Activated CD8-positive, alpha-beta memory T cell treated with anti-CD3 and anti-CD28 coated beads for 36 hours (primary cell): ENCODE measurements around the gene LPCAT2. TPM values are rescaled to one million over a fixed set of nuclear protein-coding genes. Genes with fewer than 3 reads are reported as not detected.

Experiments
- CTCF ChIA-PET: fragments of 350-600 bp; sonication (Branson Sonifier 250); formaldehyde crosslinking; loops from one replicate; lab custom pipeline; 2021; ENCODE audit warnings: antibody characterized with exemption; lab: Charles Lee
- POLR2A ChIA-PET: fragments of 350-600 bp; sonication (Branson Sonifier 250); formaldehyde crosslinking; loops from one replicate; lab custom pipeline; 2021; ENCODE audit warnings: antibody characterized with exemption; lab: Charles Lee
- total RNA-seq, 2 experiments: library from RNA; stranded (reverse); gene quantifications; one replicate each; pipeline ENCODE4 v1.2.3, GENCODE V29; 2021

Gene LPCAT2, protein sequence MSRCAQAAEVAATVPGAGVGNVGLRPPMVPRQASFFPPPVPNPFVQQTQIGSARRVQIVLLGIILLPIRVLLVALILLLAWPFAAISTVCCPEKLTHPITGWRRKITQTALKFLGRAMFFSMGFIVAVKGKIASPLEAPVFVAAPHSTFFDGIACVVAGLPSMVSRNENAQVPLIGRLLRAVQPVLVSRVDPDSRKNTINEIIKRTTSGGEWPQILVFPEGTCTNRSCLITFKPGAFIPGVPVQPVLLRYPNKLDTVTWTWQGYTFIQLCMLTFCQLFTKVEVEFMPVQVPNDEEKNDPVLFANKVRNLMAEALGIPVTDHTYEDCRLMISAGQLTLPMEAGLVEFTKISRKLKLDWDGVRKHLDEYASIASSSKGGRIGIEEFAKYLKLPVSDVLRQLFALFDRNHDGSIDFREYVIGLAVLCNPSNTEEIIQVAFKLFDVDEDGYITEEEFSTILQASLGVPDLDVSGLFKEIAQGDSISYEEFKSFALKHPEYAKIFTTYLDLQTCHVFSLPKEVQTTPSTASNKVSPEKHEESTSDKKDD
- total RNA-seq: under 1 TPM; 0.10 to 0.19 TPM

DNA sequence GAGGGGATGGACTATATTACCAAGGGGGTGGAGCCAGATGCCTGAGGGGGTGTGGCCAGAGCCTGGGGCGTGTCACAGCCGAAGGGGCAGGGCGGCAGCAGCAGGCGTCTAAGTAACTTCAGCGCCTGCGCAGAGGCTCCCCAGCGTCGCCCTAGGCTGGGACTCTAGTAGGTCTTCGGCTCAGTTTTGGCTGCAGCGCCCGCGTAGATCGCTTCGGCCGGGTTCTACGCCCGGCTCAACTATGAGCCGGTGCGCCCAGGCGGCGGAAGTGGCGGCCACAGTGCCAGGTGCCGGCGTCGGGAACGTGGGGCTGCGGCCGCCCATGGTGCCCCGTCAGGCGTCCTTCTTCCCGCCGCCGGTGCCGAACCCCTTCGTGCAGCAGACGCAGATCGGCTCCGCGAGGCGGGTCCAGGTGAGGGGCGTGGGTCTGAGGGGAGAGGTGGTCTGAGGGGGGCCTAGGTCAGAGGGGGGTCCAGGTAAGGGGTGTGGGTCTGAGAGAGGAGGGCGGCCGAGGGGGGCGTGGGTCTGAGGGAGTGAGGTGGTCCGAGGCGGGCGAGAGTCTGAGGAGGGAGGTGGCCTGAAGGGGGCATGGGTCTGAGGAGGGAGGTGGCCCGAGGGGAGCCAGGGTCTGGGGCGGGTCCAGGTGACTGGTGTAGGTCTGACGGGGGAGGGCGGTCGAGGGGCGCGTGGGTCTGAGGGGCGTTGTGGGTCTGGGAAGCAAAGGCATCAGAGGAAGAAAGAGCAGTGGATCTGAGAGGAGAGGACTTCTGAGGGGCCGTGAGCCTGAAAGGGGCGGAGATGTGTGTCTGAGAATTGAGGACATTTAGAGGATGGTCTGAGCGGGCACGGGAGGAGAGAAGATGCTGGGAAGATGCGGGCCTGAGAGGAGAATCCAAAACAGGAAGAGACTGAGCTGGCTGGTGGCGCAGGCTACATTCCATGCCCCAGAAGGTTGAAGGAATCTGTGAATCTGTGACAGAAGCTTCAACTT lies at the start of gene LPCAT2:
LPCAT2 (plus strand) TSS at position 132 of the 991 bp plus-strand sequence; CDS start at position 242, 110 bp downstream.
- CTCF ChIA-PET: interaction anchor here (0.6 kb wide), 1 partner anchor 222 kb away, joined by 3 read pairs; no protein-coding TSS in a partner anchor
- POLR2A ChIA-PET: no interaction called here

- CTCF ChIA-PET: no interaction called here
- POLR2A ChIA-PET: no interaction called here
Measured at GRCh38 chr16:55462241-55462640, 46.6 kb upstream of the LPCAT2 start.

GRCh38 chr16:55464375-55464774 lies 44.5 kb upstream of the LPCAT2 start:
- ChIA-PET POLR2A (no interaction called here), CTCF (interaction anchor here (0.6 to 2.7 kb wide), 22 partner anchors 10 to 854 kb away, joined by 3 to 66 read pairs (median 4); no protein-coding TSS in a partner anchor)

GRCh38 chr16:55465077-55465896 lies 43.6 kb upstream of the LPCAT2 start:
- ChIA-PET POLR2A (no interaction called here), CTCF (interaction anchor here (0.6 to 2.7 kb wide), 23 partner anchors 9 to 853 kb away, joined by 3 to 66 read pairs (median 4); no protein-coding TSS in a partner anchor)

- ChIA-PET POLR2A (no interaction called here), CTCF (interaction anchor here (2.7 kb wide), 1 partner anchor 239 kb away, joined by 66 read pairs; no protein-coding TSS in a partner anchor)
Measured at GRCh38 chr16:55466209-55466608, 42.7 kb upstream of the LPCAT2 start.

DNA sequence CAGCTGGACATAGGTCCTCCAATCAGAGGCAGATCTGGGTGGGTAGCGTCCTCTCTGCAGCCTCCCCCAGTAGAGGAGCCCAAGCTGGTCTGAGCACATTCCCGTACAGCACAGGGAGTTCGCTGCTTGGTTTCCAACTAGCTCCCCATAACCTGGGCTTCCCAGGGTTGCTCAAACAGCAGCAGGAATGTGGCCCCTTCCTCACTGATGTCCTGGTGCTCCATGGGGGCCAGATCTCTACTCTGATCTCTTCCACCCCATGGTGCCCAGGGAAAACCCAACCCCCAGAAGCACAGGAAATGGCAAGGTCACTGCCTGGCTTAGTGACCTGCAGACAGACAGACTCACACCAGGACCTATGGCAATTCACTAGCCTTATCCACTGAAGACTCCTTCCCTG lies 41.0 kb upstream of the LPCAT2 start:
- CTCF ChIA-PET: interaction anchor here (0.6 to 1.2 kb wide), 2 partner anchors 11 to 234 kb away, joined by 3 to 9 read pairs; no protein-coding TSS in a partner anchor
- POLR2A ChIA-PET: no interaction called here

DNA sequence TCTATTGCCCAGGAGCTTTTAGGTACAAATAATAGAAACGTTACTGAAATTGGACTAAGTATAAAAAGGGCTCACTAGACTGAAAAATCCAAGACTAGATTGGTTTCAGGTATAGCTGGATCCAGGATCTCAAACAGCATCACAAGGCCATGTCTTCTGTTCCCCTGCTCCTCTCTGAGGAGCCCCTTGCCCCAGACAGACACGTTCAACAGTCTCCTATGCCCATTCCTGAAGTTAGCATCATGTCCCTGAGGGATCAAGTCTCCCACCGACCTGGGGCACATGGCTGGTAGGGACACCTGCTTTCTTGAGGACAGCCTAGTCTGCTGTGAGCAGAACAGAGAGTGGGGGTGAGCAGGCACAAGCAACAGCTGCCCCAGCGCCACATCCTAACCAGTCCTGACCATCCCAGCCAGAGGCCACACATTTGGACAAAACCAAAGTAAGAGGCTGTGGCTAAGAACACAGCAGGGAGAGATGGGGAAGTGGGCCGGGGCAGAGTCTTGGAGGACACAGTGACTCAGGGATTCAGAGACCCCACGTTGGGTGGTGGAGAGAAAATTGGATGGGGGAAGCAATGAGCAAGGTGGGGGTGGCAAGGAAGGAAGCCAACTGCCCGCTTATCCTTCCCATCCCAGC lies 40.4 kb upstream of the LPCAT2 start:
- CTCF ChIA-PET: interaction anchor here (0.6 to 1.2 kb wide), 2 partner anchors 12 to 234 kb away, joined by 3 to 9 read pairs; no protein-coding TSS in a partner anchor
- POLR2A ChIA-PET: no interaction called here

GRCh38 chr16:55469821-55470532 lies 38.9 kb upstream of the LPCAT2 start:
- POLR2A ChIA-PET: no interaction called here
- CTCF ChIA-PET: no interaction called here

DNA sequence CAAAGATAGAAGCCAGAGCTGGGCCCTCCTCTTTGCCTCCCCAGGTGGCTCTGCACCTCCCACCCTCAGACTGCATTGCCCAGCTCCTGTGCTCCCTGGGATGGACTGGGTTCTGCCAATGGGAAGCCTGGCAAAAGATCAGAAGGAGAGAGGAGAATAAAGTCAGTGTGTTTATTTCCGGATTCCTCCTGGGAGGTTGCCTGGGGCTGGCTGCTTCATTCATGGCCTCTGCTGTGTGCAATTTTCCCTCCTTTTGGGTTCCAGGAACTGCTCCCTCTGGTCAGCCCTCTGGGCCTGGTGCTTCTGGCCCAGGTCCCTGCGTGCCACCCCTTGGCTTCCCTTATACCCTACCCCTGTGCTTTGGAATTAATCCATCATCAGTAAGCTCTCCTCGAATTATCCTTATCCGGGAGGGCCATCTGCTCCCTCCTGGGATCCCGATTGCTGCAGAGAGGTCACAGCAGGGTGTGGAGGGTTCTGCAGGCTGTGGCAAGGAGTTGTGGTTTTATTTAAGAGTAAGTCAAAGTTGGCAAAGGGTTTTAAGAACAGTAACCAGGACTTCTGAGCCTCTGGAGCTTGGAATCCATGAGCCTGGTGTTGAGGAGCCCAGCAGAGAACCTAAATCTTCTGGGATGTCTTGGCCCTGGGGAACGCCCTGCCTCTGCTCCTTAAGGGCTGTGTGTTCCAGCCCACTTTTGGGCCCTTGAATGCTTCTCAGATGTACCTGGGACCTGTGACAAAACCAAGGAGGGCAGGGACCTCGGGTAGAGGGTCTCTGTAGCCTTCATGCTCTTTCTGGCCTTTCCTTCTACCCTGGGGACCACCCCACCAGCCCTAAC lies 38.1 kb upstream of the LPCAT2 start:
- ChIA-PET CTCF (no interaction called here), POLR2A (no interaction called here)

GRCh38 chr16:55471448-55472097 lies 37.3 kb upstream of the LPCAT2 start:
- ChIA-PET POLR2A (no interaction called here), CTCF (interaction anchor here (1.0 to 2.4 kb wide), 2 partner anchors 230 to 232 kb away, joined by 3 to 6 read pairs; no protein-coding TSS in a partner anchor)

- CTCF ChIA-PET: interaction anchor here (1.3 to 3.1 kb wide), 3 partner anchors 9 to 228 kb away, joined by 3 to 15 read pairs (median 6); no protein-coding TSS in a partner anchor
Measured at GRCh38 chr16:55473587-55473986, 35.3 kb upstream of the LPCAT2 start.

GRCh38 chr16:55474821-55475220 lies 34.1 kb upstream of the LPCAT2 start:
- ChIA-PET CTCF (interaction anchor here (1.3 to 3.1 kb wide), 2 partner anchors 10 kb away, joined by 3 to 15 read pairs; no protein-coding TSS in a partner anchor), POLR2A (no interaction called here)

More at GRCh38 chr16:55473587-55473986, 35.3 kb upstream of the LPCAT2 start:
- POLR2A ChIA-PET: no interaction called here

GRCh38 chr16:55475919-55476318 lies 33.0 kb upstream of the LPCAT2 start:
- POLR2A ChIA-PET: no interaction called here
- CTCF ChIA-PET: interaction anchor here (3.1 kb wide), 1 partner anchor 11 kb away, joined by 15 read pairs; no protein-coding TSS in a partner anchor

GRCh38 chr16:55476625-55477533 lies 32.0 kb upstream of the LPCAT2 start:
- ChIA-PET POLR2A (no interaction called here), CTCF (no interaction called here)

GRCh38 chr16:55477736-55478135 lies 31.1 kb upstream of the LPCAT2 start:
- CTCF ChIA-PET: no interaction called here
- POLR2A ChIA-PET: no interaction called here
